ENCODE data around the gene STIM1.
"Not testable (repeated sequence)": the region's sequence is repeated elsewhere in the genome, so short reads cannot be mapped to it uniquely, and the experiment has no call there.

GRCh38 chr11:4130219-4130618, 274.8 kb downstream of the STIM1 start:
- not testable (repeated sequence) for TF ChIP-seq CTCF, EP300, POLR2A, POLR2AphosphoS5 (IDR thresholded peaks at IDR 0.05)

All from sigmoid colon (tissue), 4 donors.